Type B pancreatic cell (in vitro differentiated cells): Measurements from ENCODE around the gene PRDM16. TPM values are rescaled to one million over a fixed set of nuclear protein-coding genes. Genes with fewer than 3 reads are reported as not detected.
A peak's percentile ranks its signal among the peaks of the same experiment; 100 is the strongest.

Experiments
- DNase-seq: peaks from one replicate; pipeline ENCODE4 v3.0.0; 2021; ENCODE audit warnings: mixed read lengths; ENCODE audit not compliant: unreplicated experiment; ENCODE audit errors: extremely low spot score
- H3K27ac Mint-ChIP-seq: 2 replicates; pipeline ENCODE4 v1.8.0; 2021; ENCODE audit warnings: mild to moderate bottlenecking, mixed read lengths
- H3K27me3 Mint-ChIP-seq: 2 replicates; pipeline ENCODE4 v1.8.0; 2021; ENCODE audit warnings: mixed read lengths
- H3K36me3 Mint-ChIP-seq: 2 replicates; pipeline ENCODE4 v1.8.0; 2021; ENCODE audit warnings: mixed read lengths
- H3K4me1 Mint-ChIP-seq: one replicate; pipeline ENCODE4 v1.8.0; 2021; ENCODE audit warnings: mixed read lengths; ENCODE audit not compliant: unreplicated experiment
- H3K4me3 Mint-ChIP-seq: 2 replicates; pipeline ENCODE4 v1.8.0; 2021; ENCODE audit warnings: mild to moderate bottlenecking, mixed read lengths
- H3K9me3 Mint-ChIP-seq: 2 replicates; pipeline ENCODE4 v1.8.0; 2021; ENCODE audit warnings: mixed read lengths
- total RNA-seq: library from RNA; stranded (reverse); gene quantifications from 2 replicates; pipeline ENCODE4 v1.2.1, GENCODE V29; 2021; ENCODE audit warnings: low replicate concordance
- TF ChIP-seq, protein P1 (sequence below): fragments of 200-600 bp; sonication (generic); conservative IDR thresholded peaks from 2 replicates; pipeline ENCODE4 v1.5.0; 2021; ENCODE audit warnings: antibody characterized with exemption, mild to moderate bottlenecking

The PRDM16 gene
- total RNA-seq, 1 donor from 2014 or later: 23.6 TPM

DNA sequence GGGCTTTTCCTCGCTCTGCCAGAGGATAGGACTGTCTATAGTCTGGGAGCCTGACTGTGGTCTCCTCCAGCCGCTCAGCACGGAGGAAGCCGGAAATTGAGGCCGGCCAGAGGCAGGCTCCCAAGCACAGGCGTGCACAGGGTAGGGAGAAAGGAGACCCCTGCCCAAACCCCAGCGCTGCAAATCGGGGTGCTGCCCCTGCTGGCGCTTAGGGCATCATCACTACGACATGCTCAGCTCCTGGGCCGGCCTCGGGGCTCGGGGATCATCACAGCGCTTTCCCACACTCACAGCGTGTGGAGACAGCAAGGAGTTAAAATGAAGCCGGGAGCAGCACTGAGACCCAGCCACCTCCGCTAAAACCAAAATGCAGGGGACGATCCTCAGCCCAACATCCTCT lies 322.7 kb downstream of the PRDM16 start:
- Mint-ChIP-seq H3K27me3 (peaks cover 63% of the 10 kb centered on the region), H3K27ac (no peak overlapping the region), H3K4me3 (no peak overlapping the region), H3K4me1 (peaks cover 30% of the 10 kb centered on the region), H3K9me3 (no peaks in the 10 kb centered on the region), H3K36me3 (no peaks in the 10 kb centered on the region)
- TF ChIP-seq, protein P1, sequence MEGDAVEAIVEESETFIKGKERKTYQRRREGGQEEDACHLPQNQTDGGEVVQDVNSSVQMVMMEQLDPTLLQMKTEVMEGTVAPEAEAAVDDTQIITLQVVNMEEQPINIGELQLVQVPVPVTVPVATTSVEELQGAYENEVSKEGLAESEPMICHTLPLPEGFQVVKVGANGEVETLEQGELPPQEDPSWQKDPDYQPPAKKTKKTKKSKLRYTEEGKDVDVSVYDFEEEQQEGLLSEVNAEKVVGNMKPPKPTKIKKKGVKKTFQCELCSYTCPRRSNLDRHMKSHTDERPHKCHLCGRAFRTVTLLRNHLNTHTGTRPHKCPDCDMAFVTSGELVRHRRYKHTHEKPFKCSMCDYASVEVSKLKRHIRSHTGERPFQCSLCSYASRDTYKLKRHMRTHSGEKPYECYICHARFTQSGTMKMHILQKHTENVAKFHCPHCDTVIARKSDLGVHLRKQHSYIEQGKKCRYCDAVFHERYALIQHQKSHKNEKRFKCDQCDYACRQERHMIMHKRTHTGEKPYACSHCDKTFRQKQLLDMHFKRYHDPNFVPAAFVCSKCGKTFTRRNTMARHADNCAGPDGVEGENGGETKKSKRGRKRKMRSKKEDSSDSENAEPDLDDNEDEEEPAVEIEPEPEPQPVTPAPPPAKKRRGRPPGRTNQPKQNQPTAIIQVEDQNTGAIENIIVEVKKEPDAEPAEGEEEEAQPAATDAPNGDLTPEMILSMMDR: no peak
- DNase-seq: no peak

DNA sequence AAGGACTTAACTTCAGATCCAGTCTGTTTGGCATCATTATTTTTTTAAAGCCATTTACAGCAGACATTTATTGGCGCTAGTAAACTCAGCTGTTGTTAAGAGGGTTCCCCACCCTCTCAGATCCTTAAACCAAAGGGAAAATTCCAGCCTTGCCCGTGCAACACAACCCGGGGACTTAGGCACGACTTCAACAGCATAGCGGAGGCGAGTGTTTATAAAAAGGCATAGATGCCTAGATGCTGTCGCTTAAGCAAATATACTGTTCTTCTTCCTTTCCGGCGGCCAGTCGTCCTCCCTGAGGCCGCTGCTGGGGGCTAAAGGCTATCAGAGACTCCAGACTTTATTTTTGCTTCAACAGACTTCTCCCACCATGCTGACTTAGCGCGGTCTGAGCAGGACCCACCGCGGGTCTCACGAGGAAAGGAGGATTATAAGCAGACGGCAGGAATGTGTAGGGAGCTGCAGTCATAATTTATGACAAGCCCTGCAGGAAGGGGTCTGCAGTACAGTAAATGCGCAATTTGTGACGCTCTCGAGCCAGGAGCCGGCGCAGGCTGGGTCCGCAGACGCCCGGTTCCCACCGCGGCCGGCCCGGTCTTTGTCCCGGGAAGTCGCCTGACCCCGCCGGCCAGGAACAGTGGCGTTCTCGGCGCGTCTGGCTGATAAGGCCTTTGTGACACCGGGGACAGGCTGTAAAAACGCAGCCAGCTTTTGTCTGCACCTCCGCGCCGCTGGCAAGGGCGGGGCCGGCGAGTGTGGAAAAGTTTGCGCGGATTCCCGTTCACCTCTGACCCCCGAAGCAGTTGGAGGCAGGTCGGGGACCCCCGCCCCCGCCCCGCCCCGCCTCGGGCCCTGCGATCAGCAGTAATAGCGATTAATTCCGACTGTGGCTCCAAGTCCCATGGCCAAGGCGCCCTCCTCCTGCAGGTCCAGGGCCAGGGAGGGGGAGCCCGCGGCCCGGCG lies 324.3 kb downstream of the PRDM16 start:
- no peaks in the 10 kb centered on the region for H3K36me3 Mint-ChIP-seq
- H3K27me3 Mint-ChIP-seq: peaks cover 60% of the 10 kb centered on the region
- no peak for DNase-seq
- peak overlapping the region; percentile 47 for H3K27ac Mint-ChIP-seq
- peaks cover 39% of the 10 kb centered on the region for H3K4me1 Mint-ChIP-seq
- TF ChIP-seq, protein P1: no peak
- no peaks in the 10 kb centered on the region for H3K9me3 Mint-ChIP-seq
- H3K4me3 Mint-ChIP-seq: peak overlapping the region; percentile 85

DNA sequence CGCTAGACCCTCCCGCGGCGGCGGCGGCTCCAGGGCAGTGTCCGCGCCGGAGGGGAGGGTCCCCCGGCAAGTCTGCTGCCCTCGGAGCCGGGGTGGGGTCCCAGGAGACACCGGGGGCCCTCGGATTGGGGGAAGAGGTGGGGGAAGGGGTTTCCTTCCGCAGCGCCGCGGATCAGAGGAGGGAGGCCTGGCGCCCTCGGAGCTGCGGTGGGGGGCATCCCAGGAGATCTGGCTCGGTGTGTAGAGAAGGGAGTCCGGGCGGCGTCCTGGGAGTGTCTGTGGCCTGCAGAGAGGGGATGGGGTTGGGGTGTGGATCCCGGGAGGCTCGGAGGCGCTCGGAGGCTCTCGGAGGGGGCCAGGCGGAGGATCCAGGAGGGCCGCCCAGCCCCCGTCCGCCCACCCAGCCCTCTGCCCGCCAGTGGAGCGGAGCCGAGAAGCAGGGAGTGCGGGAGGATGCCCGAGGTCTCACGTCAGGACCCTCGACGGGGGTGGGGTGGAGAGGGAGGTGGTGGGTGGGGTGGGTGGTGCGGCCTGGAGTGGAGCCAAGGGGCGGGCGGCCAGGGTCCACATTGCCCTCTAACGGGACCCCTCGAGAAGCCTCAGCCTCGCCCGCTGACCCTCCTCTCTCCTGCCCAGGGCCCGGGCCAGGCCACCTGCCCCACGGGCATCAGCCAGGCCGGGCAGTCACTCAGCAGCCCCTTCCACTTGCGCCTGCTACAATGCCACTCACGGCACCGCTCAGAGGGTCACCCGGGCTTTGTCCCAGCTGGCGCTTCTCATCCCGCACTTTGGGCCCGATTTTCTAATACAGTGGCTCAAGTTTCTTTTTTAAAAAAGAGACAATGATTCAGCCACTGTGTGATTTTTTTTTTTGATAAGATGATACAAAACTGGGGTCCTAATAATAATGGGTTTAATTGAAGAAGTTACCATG lies 325.3 kb downstream of the PRDM16 start:
- H3K27me3 Mint-ChIP-seq: peaks cover 64% of the 10 kb centered on the region
- H3K36me3 Mint-ChIP-seq: peaks cover 3% of the 10 kb centered on the region
- peaks cover 47% of the 10 kb centered on the region for H3K4me1 Mint-ChIP-seq
- TF ChIP-seq, protein P1: no peak
- no peak for DNase-seq
- no peaks in the 10 kb centered on the region for H3K9me3 Mint-ChIP-seq
- H3K4me3 Mint-ChIP-seq: peak overlapping the region; percentile 71
- H3K27ac Mint-ChIP-seq: no peak overlapping the region

DNA sequence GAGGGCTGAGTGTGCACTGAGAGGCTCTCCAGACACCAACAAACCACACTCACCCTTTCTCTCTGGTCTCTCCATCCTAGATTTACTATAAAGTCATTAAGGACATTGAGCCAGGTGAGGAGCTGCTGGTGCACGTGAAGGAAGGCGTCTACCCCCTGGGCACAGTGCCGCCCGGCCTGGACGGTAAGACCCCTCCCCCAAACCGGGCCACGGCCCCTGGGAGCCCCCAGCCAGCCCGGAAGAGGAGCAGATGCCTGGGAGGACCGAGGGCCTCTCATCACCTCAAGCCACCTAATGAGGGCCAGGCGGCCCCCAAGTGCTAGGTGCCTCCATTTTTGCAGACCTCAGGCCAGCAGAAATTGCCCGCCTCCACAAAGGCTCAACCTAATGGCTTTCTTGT lies 327.4 kb downstream of the PRDM16 start:
- TF ChIP-seq, protein P1: no peak
- H3K27me3 Mint-ChIP-seq: peaks cover 55% of the 10 kb centered on the region
- H3K9me3 Mint-ChIP-seq: no peaks in the 10 kb centered on the region
- H3K36me3 Mint-ChIP-seq: peaks cover 5% of the 10 kb centered on the region
- peaks cover 45% of the 10 kb centered on the region for H3K4me1 Mint-ChIP-seq
- no peak overlapping the region for H3K4me3 Mint-ChIP-seq
- DNase-seq: no peak
- no peak overlapping the region for H3K27ac Mint-ChIP-seq

DNA sequence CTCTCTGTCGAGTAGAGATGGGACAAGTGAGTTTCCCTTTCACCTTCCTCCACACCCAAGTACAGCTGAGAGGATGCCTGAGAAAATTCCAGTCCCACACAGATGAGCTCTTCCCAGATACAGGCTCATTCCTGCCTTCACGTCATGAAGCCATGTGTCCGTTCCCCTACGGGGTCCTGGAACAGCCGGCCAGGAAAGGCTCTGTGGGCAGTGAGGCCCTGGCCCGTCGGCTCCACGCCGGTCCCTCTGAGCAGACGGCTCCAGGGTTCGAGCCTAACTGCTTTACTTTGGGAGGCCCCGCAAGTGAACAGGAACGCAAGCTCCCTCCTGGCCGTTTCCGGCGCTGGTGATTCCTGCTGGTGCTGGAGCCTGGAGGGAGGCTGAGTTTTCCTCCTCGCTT lies 328.3 kb downstream of the PRDM16 start:
- Mint-ChIP-seq H3K27ac (no peak overlapping the region), H3K36me3 (peaks cover 8% of the 10 kb centered on the region), H3K27me3 (peaks cover 46% of the 10 kb centered on the region), H3K4me3 (no peak overlapping the region), H3K9me3 (no peaks in the 10 kb centered on the region), H3K4me1 (peaks cover 44% of the 10 kb centered on the region)
- TF ChIP-seq, protein P1: no peak
- DNase-seq: no peak
